HepG2 (cell line): ENCODE results near the gene TP53I3. TPM values are rescaled to one million over a fixed set of nuclear protein-coding genes. Genes with fewer than 3 reads are reported as not detected.

ENCODE experiments used
- ATAD3A ChIP-seq: sonication (generic); formaldehyde crosslinking; IDR thresholded peaks from 2 replicates; pipeline ENCODE4 v1.4.0; 2020; ENCODE audit warnings: missing genetic modification reagents
- ATF1 ChIP-seq: IDR thresholded peaks from 2 replicates; pipeline ENCODE4 v1.6.1; 2016; ENCODE audit warnings: mild to moderate bottlenecking, control low read depth
- BORCS8-MEF2B ChIP-seq: sonication (generic); formaldehyde crosslinking; IDR thresholded peaks from 2 replicates; pipeline ENCODE4 v1.8.0; 2022; ENCODE audit warnings: mild to moderate bottlenecking, missing genetic modification reagents
- CHCHD3 ChIP-seq: sonication (generic); formaldehyde crosslinking; IDR thresholded peaks from 2 replicates; pipeline ENCODE4 v1.8.0; 2022; ENCODE audit warnings: mild to moderate bottlenecking, missing genetic modification reagents, moderate library complexity
- DNMT1 ChIP-seq: sonication (generic); formaldehyde crosslinking; IDR thresholded peaks from 2 replicates; pipeline ENCODE4 v1.5.1; 2020; ENCODE audit warnings: mild to moderate bottlenecking, missing genetic modification reagents
- ETV6 ChIP-seq: sonication (generic); formaldehyde crosslinking; conservative IDR thresholded peaks from 2 replicates; pipeline ENCODE4 v1.4.0; 2020; ENCODE audit warnings: missing genetic modification reagents
- FLYWCH1 ChIP-seq: sonication (generic); formaldehyde crosslinking; IDR thresholded peaks from 2 replicates; pipeline ENCODE4 v1.8.1; 2023; ENCODE audit warnings: mild to moderate bottlenecking, missing genetic modification reagents
- RELA ChIP-seq: sonication (generic); formaldehyde crosslinking; IDR thresholded peaks from 2 replicates; pipeline ENCODE4 v1.4.0; 2020; ENCODE audit warnings: missing genetic modification reagents
- REPIN1 ChIP-seq: sonication (generic); formaldehyde crosslinking; IDR thresholded peaks from 2 replicates; pipeline ENCODE4 v1.8.0; 2022; ENCODE audit warnings: missing genetic modification reagents, low read depth, mild to moderate bottlenecking, borderline replicate concordance
- RFX5 ChIP-seq: IDR thresholded peaks from 2 replicates; pipeline ENCODE4 v1.6.1; 2011; ENCODE audit warnings: low read depth, low read length, improper control_type of control experiment
- RORA ChIP-seq: sonication (generic); formaldehyde crosslinking; IDR thresholded peaks from 2 replicates; pipeline ENCODE4 v1.5.0; 2020; ENCODE audit warnings: mild to moderate bottlenecking, missing genetic modification reagents, moderate library complexity
- SMAD9 ChIP-seq: sonication (generic); formaldehyde crosslinking; IDR thresholded peaks from 2 replicates; pipeline ENCODE4 v1.5.1; 2020; ENCODE audit warnings: mild to moderate bottlenecking, missing genetic modification reagents
- ZBTB33 ChIP-seq: sonication (generic); formaldehyde crosslinking; IDR thresholded peaks from 2 replicates; pipeline ENCODE4 v1.4.0; 2020; ENCODE audit warnings: missing genetic modification reagents
- ZC3H13 ChIP-seq: sonication (generic); formaldehyde crosslinking; IDR thresholded peaks from 2 replicates; pipeline ENCODE4 v1.8.1; 2023; ENCODE audit warnings: mild to moderate bottlenecking, missing genetic modification reagents, moderate library complexity
- ZMYM3 ChIP-seq: sonication (generic); formaldehyde crosslinking; IDR thresholded peaks from 2 replicates; pipeline ENCODE4 v1.5.1; 2020; ENCODE audit warnings: mild to moderate bottlenecking, missing genetic modification reagents
- ZNF292 ChIP-seq: sonication (generic); formaldehyde crosslinking; IDR thresholded peaks from 2 replicates; pipeline ENCODE4 v1.8.1; 2022; ENCODE audit warnings: mild to moderate bottlenecking, low read depth, missing genetic modification reagents, borderline replicate concordance
- polyA plus RNA-seq, 8 experiments: library from polyadenylated mRNA; depleted of rRNA in 3 of 8; stranded (reverse) in 7 of 8; unstranded in 1 of 8; fragments of >200 nt; fragmentation: Illumina TruSeq in 4 of 8; extraction: Trizol in 4 of 8; gene quantifications; 2 replicates each; pipeline versions ENCODE4 v1.2.1 to v1.2.3, GENCODE V29; 2011 to 2016; ENCODE audit warnings: low read depth in 4 of 8, missing spikeins in 1 of 8, mixed read lengths in 1 of 8; ENCODE audit not compliant: insufficient read depth in 1 of 8
- total RNA-seq, 5 experiments: library from RNA; depleted of rRNA; stranded (reverse); fragments of >200 nt; fragmentation: Illumina TruSeq; extraction: Trizol; gene quantifications; 2 replicates each; pipeline ENCODE4 v1.2.3, GENCODE V29; 2016; ENCODE audit warnings: low read depth in 1 of 5
- TF ChIP-seq, protein P1 (sequence below): sonication (generic); formaldehyde crosslinking; IDR thresholded peaks from 2 replicates; pipeline ENCODE4 v1.4.0; 2020; ENCODE audit warnings: mild to moderate bottlenecking, missing genetic modification reagents
- TF ChIP-seq, protein P2 (sequence below): sonication (generic); formaldehyde crosslinking; IDR thresholded peaks from 2 replicates; pipeline ENCODE4 v1.5.1; 2020; ENCODE audit warnings: missing genetic modification reagents, mild to moderate bottlenecking, borderline replicate concordance
- TF ChIP-seq, protein P3 (sequence below): sonication (generic); formaldehyde crosslinking; IDR thresholded peaks from 2 replicates; pipeline ENCODE4 v1.4.0; 2020; ENCODE audit warnings: missing genetic modification reagents

TP53I3 gene
- total and polyA plus RNA-seq, 2 of the 13 experiments (the other 11 are each of a cell fraction or from before 2014, with no cell fraction given): 25.0 to 44.1 TPM

- TF ChIP-seq, protein P1, sequence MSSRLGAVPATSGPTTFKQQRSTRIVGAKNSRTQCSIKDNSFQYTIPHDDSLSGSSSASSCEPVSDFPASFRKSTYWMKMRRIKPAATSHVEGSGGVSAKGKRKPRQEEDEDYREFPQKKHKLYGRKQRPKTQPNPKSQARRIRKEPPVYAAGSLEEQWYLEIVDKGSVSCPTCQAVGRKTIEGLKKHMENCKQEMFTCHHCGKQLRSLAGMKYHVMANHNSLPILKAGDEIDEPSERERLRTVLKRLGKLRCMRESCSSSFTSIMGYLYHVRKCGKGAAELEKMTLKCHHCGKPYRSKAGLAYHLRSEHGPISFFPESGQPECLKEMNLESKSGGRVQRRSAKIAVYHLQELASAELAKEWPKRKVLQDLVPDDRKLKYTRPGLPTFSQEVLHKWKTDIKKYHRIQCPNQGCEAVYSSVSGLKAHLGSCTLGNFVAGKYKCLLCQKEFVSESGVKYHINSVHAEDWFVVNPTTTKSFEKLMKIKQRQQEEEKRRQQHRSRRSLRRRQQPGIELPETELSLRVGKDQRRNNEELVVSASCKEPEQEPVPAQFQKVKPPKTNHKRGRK: no peak
- TF ChIP-seq FLYWCH1 (peak; percentile 32; the same call in 1 of the 2 replicates), DNMT1 (CRISPR knock-in tag) (peak; percentile 54; the same call in 1 of the 2 replicates), ZNF292 (no peak), RFX5 (0 out of 2 replicates have a peak, but pooled peaks have one; percentile 6), REPIN1 (CRISPR knock-in tag) (peak; percentile 80; the same call in 1 of the 2 replicates), RORA (CRISPR knock-in tag) (no peak), ZC3H13 (peak; percentile 48; the same call in 1 of the 2 replicates), ZBTB33 (CRISPR knock-in tag) (no peak), ATAD3A (CRISPR knock-in tag) (no peak), BORCS8-MEF2B (CRISPR knock-in tag) (peak; percentile 77), ZMYM3 (no peak), CHCHD3 (no peak), RELA (CRISPR knock-in tag) (0 out of 2 replicates have a peak, but pooled peaks have one; percentile 59), SMAD9 (CRISPR knock-in tag) (no peak), ETV6 (CRISPR knock-in tag) (no peak), ATF1 (no peak)
- TF ChIP-seq, protein P2, sequence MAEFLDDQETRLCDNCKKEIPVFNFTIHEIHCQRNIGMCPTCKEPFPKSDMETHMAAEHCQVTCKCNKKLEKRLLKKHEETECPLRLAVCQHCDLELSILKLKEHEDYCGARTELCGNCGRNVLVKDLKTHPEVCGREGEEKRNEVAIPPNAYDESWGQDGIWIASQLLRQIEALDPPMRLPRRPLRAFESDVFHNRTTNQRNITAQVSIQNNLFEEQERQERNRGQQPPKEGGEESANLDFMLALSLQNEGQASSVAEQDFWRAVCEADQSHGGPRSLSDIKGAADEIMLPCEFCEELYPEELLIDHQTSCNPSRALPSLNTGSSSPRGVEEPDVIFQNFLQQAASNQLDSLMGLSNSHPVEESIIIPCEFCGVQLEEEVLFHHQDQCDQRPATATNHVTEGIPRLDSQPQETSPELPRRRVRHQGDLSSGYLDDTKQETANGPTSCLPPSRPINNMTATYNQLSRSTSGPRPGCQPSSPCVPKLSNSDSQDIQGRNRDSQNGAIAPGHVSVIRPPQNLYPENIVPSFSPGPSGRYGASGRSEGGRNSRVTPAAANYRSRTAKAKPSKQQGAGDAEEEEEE: no peak
- TF ChIP-seq, protein P3, sequence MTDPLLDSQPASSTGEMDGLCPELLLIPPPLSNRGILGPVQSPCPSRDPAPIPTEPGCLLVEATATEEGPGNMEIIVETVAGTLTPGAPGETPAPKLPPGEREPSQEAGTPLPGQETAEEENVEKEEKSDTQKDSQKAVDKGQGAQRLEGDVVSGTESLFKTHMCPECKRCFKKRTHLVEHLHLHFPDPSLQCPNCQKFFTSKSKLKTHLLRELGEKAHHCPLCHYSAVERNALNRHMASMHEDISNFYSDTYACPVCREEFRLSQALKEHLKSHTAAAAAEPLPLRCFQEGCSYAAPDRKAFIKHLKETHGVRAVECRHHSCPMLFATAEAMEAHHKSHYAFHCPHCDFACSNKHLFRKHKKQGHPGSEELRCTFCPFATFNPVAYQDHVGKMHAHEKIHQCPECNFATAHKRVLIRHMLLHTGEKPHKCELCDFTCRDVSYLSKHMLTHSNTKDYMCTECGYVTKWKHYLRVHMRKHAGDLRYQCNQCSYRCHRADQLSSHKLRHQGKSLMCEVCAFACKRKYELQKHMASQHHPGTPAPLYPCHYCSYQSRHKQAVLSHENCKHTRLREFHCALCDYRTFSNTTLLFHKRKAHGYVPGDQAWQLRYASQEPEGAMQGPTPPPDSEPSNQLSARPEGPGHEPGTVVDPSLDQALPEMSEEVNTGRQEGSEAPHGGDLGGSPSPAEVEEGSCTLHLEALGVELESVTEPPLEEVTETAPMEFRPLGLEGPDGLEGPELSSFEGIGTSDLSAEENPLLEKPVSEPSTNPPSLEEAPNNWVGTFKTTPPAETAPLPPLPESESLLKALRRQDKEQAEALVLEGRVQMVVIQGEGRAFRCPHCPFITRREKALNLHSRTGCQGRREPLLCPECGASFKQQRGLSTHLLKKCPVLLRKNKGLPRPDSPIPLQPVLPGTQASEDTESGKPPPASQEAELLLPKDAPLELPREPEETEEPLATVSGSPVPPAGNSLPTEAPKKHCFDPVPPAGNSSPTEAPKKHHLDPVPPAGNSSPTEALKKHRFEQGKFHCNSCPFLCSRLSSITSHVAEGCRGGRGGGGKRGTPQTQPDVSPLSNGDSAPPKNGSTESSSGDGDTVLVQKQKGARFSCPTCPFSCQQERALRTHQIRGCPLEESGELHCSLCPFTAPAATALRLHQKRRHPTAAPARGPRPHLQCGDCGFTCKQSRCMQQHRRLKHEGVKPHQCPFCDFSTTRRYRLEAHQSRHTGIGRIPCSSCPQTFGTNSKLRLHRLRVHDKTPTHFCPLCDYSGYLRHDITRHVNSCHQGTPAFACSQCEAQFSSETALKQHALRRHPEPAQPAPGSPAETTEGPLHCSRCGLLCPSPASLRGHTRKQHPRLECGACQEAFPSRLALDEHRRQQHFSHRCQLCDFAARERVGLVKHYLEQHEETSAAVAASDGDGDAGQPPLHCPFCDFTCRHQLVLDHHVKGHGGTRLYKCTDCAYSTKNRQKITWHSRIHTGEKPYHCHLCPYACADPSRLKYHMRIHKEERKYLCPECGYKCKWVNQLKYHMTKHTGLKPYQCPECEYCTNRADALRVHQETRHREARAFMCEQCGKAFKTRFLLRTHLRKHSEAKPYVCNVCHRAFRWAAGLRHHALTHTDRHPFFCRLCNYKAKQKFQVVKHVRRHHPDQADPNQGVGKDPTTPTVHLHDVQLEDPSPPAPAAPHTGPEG (CRISPR knock-in tag): peak; percentile 97
These were observed 38.7 kb upstream of the TP53I3 start, which contains the start of the genes FAM228B and PFN4 (continued) for GRCh38 chr2:24123195-24123921.
